Suprapubic skin (tissue), 4 donors: Measurements from ENCODE around the gene SYT6.

Experiments
- POLR2A ChIP-seq, 2 donors: fragments of 450-650 bp; IDR thresholded peaks; one replicate each; pipeline ENCODE4 v1.6.1; 2017; ENCODE audit warnings: antibody characterized with exemption in 2 of 2, mild to moderate bottlenecking in 2 of 2, moderate library complexity in 2 of 2
- POLR2AphosphoS5 ChIP-seq, 3 donors: sonication (generic); formaldehyde crosslinking; IDR thresholded peaks; one replicate each; pipeline ENCODE4 v1.6.1; 2017; ENCODE audit warnings: antibody characterized with exemption in 3 of 3
- TF ChIP-seq, protein P1 (sequence below), 2 donors: fragments of 200-600 bp in 1 of 2; fragments of 450-650 bp in 1 of 2; sonication (generic) in 1 of 2; IDR thresholded peaks; one replicate each; pipeline ENCODE4 v1.5.1; 2016 to 2019; ENCODE audit warnings: antibody characterized with exemption in 2 of 2, mild to moderate bottlenecking in 1 of 2, moderate library complexity in 1 of 2

DNA sequence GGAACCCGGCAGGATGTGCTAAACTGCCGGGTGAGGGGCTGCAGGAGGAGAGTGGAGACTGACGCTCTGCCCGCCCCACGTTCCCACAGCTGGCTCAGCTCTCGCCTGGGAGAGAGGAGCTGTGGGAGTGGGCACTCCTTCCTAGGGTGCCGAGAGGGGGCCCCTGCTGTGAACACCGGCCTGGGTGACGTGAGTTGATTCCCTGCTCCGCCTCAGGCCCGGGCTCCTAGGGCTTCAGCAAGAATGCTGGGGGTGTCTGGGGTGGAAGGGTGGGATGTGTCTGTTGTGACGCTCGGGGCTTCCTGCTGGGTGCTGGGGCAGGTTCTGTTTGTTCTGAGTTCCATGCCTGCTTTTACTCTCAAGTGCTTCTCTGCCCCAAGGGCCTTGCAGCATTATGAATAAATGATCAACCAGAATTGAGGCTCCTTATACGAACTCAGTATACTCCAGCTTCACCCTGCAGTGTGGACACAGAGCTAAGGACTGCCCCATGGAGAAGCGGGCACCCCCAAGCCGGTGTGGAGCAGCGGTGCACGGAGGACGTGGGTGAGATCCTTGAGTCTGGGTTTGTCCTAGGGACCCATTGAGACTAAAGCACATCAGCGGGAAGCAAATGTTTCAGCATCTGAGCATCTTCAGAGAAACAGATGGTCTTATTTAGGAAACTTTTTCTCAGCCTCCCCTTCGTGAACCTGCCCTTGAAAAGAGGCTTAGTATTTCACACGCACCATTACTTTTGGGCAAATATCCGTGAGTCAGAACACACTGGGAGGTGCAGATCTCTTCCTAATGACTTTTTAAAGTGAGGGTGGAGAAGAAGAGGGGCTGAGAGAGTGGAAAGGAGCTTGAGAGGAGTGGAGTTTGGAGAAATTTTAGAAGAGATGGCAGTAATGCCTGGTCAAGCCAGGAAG, 41.7 kb downstream of the SYT6 start:
- TF ChIP-seq, protein P1, sequence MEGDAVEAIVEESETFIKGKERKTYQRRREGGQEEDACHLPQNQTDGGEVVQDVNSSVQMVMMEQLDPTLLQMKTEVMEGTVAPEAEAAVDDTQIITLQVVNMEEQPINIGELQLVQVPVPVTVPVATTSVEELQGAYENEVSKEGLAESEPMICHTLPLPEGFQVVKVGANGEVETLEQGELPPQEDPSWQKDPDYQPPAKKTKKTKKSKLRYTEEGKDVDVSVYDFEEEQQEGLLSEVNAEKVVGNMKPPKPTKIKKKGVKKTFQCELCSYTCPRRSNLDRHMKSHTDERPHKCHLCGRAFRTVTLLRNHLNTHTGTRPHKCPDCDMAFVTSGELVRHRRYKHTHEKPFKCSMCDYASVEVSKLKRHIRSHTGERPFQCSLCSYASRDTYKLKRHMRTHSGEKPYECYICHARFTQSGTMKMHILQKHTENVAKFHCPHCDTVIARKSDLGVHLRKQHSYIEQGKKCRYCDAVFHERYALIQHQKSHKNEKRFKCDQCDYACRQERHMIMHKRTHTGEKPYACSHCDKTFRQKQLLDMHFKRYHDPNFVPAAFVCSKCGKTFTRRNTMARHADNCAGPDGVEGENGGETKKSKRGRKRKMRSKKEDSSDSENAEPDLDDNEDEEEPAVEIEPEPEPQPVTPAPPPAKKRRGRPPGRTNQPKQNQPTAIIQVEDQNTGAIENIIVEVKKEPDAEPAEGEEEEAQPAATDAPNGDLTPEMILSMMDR (IDR thresholded peaks at IDR 0.05): no peak
- TF ChIP-seq POLR2AphosphoS5 (IDR thresholded peaks at IDR 0.05): no peak
- no peak for TF ChIP-seq POLR2A (IDR thresholded peaks at IDR 0.05)
